ENCODE results near the gene PLTP. TPM values are rescaled to one million over a fixed set of nuclear protein-coding genes. Genes with fewer than 3 reads are reported as not detected.

PLTP gene
- total and polyA plus RNA-seq, 3 donors from 2014 or later, result 53.3 to 105 (median 80.0) TPM

GRCh38 chr20:45883100-45883469 lies 28.9 kb downstream of the PLTP start:
- Histone ChIP-seq H3K9me3 (no peaks in the 10 kb centered on the region), H3K27me3 (no peaks in the 10 kb centered on the region), H3K4me1 (peaks cover 17% of the 10 kb centered on the region), H3K36me3 (ENCODE audit: low read depth, missing control alignments) (no peaks in the 10 kb centered on the region), H3K4me3 (no peak overlapping the region), H3K27ac (no peak overlapping the region)
- 68 to 79% methylated on average over 8 to 9 of the region's 9 CpGs for WGBS, 2 donors
- no peak for DNase-seq
- intact Hi-C loops (cut with DNase I; ENCODE audit: low total_unique reads), result no loop called here
- TF ChIP-seq, protein P1, sequence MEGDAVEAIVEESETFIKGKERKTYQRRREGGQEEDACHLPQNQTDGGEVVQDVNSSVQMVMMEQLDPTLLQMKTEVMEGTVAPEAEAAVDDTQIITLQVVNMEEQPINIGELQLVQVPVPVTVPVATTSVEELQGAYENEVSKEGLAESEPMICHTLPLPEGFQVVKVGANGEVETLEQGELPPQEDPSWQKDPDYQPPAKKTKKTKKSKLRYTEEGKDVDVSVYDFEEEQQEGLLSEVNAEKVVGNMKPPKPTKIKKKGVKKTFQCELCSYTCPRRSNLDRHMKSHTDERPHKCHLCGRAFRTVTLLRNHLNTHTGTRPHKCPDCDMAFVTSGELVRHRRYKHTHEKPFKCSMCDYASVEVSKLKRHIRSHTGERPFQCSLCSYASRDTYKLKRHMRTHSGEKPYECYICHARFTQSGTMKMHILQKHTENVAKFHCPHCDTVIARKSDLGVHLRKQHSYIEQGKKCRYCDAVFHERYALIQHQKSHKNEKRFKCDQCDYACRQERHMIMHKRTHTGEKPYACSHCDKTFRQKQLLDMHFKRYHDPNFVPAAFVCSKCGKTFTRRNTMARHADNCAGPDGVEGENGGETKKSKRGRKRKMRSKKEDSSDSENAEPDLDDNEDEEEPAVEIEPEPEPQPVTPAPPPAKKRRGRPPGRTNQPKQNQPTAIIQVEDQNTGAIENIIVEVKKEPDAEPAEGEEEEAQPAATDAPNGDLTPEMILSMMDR (IDR thresholded peaks at IDR 0.05), result no peak
- no peak for TF ChIP-seq POLR2A (IDR thresholded peaks at IDR 0.05)

DNA sequence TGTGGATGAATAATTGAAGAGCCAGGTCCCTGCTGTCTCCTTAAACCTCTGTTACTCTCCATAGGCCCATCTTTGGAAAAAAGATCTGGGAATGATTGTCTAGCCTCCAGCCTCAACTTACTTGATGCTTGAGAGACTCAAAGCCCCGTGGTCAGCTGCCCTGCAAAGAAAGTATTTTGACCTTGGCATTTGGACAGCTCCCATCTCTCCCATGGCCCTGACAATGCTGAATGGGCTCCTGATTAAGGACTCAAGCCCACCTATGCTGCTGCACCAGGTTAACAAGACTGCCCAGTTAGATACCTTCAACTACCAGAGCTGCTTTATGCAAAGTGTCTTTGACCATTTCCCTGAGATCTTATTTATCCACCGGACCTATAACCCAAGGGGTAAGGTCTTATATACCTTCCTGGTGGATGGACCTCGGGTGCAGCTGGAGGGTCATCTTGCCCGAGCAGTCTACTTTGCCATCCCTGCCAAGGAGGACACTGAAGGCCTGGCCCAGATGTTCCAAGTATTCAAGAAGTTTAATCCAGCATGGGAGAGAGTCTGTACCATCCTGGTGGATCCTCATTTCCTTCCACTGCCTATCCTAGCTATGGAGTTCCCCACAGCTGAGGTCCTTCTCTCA lies 29.4 kb downstream of the PLTP start:
- H3K4me1 ChIP-seq, result peaks cover 20% of the 10 kb centered on the region
- no peaks in the 10 kb centered on the region for H3K36me3 ChIP-seq (ENCODE audit: low read depth, missing control alignments)
- no peaks in the 10 kb centered on the region for H3K27me3 ChIP-seq
- no peaks in the 10 kb centered on the region for H3K9me3 ChIP-seq
- H3K4me3 ChIP-seq, result no peak overlapping the region
- DNase-seq, result no peak
- TF ChIP-seq POLR2A (IDR thresholded peaks at IDR 0.05), result no peak
- TF ChIP-seq, protein P1 (IDR thresholded peaks at IDR 0.05), result no peak
- no peak overlapping the region for H3K27ac ChIP-seq
- intact Hi-C loops (cut with DNase I; ENCODE audit: low total_unique reads), result no loop called here
- WGBS, 2 donors, result 79 to 80% methylated on average over 4 of the region's 4 CpGs

- Histone ChIP-seq H3K9me3 (no peaks in the 10 kb centered on the region), H3K27ac (peak within 1 kb of the TSS; percentile 81 to 93), H3K36me3 (ENCODE audit: low read depth, missing control alignments) (no peaks in the 10 kb centered on the region), H3K4me1 (peaks cover 20% of the 10 kb centered on the region), H3K4me3 (peak within 1 kb of the TSS; percentile 53 to 76), H3K27me3 (no peaks in the 10 kb centered on the region)
- peak; percentile 100 for DNase-seq
- intact Hi-C loops (cut with DNase I; ENCODE audit: low total_unique reads), result no loop called here
- no peak for TF ChIP-seq POLR2A (IDR thresholded peaks at IDR 0.05)
- TF ChIP-seq, protein P1 (IDR thresholded peaks at IDR 0.05), result no peak
- 0 to 1% methylated on average over 20 to 23 of the region's 23 CpGs for WGBS, 2 donors
Measured at GRCh38 chr20:45880988-45881788, 30.8 kb downstream of the PLTP start, which contains the start of gene ZSWIM1. Gene ZSWIM1 (plus strand): TSS chr20:45881227. CDS start chr20:45882593, 1,366 bp downstream.

GRCh38 chr20:45878076-45878761 lies 33.7 kb downstream of the PLTP start:
- Histone ChIP-seq H3K9me3 (no peaks in the 10 kb centered on the region), H3K4me3 (no peak overlapping the region), H3K4me1 (peaks cover 20% of the 10 kb centered on the region), H3K27me3 (no peaks in the 10 kb centered on the region), H3K36me3 (ENCODE audit: low read depth, missing control alignments) (no peaks in the 10 kb centered on the region), H3K27ac (peak overlapping the region; percentile 9 to 71)
- TF ChIP-seq, protein P1 (IDR thresholded peaks at IDR 0.05), result no peak
- no peak for TF ChIP-seq POLR2A (IDR thresholded peaks at IDR 0.05)
- DNase-seq, result peak; percentile 72
- intact Hi-C loops (cut with DNase I; ENCODE audit: low total_unique reads), result no loop called here
- WGBS, 2 donors, result 55 to 66% methylated on average over 9 to 13 of the region's 13 CpGs

Data from testis (tissue), 3 donors.